Neuronal stem cell (in vitro differentiated cells): ENCODE measurements around the gene GAS6.

Experiments used
- DNase-seq: peaks from one replicate; pipeline ENCODE4 v3.0.0-alpha.2; 2013; ENCODE audit warnings: low spot score
- H2AFZ ChIP-seq: one replicate; pipeline ENCODE4 v1.6.1; 2013; ENCODE audit warnings: mild to moderate bottlenecking, low read length, inconsistent platforms
- H2AK5ac ChIP-seq: 2 replicates; pipeline ENCODE4 v1.6.1; 2013; ENCODE audit warnings: low read depth, mild to moderate bottlenecking, inconsistent platforms, low read length, moderate library complexity, mixed read lengths
- H2BK120ac ChIP-seq: 2 replicates; pipeline ENCODE4 v1.6.1; 2013; ENCODE audit warnings: low read depth, mild to moderate bottlenecking, inconsistent platforms, low read length, moderate library complexity, mixed read lengths
- H2BK12ac ChIP-seq: one replicate; pipeline ENCODE4 v1.6.1; 2013; ENCODE audit warnings: low read length, inconsistent platforms
- H2BK15ac ChIP-seq: 2 replicates; pipeline ENCODE4 v1.6.1; 2013; ENCODE audit warnings: mild to moderate bottlenecking, low read length, inconsistent platforms, mixed read lengths
- H2BK5ac ChIP-seq: one replicate; pipeline ENCODE4 v1.6.1; 2013; ENCODE audit warnings: inconsistent platforms, mild to moderate bottlenecking, low read length, moderate library complexity
- H3K14ac ChIP-seq: one replicate; pipeline ENCODE4 v1.6.1; 2013; ENCODE audit warnings: low read length, inconsistent platforms
- H3K18ac ChIP-seq: 2 replicates; pipeline ENCODE4 v1.6.1; 2013; ENCODE audit warnings: low read length, inconsistent platforms
- H3K23ac ChIP-seq: 2 replicates; pipeline ENCODE4 v1.6.1; 2013; ENCODE audit warnings: low read depth, mild to moderate bottlenecking, mixed read lengths, low read length, inconsistent platforms; ENCODE audit not compliant: poor library complexity
- H3K27ac ChIP-seq: replicated peaks from 3 replicates; pipeline ENCODE4 v1.5.1; 2013; ENCODE audit warnings: low read length, inconsistent platforms
- H3K27me3 ChIP-seq, 3 experiments: 2 replicates each; pipeline ENCODE4 v1.6.1; 2013; ENCODE audit warnings: low read length in 3 of 3, mild to moderate bottlenecking in 2 of 3, inconsistent platforms in 1 of 3, low read depth in 1 of 3, mixed read lengths in 1 of 3, moderate library complexity in 1 of 3; ENCODE audit not compliant: control insufficient read depth in 3 of 3, insufficient read depth in 3 of 3
- H3K36me3 ChIP-seq, 2 donors: replicated peaks in 1 of 2; 2 replicates each; pipeline ENCODE4 v1.6.1; 2013; ENCODE audit warnings: low read length in 2 of 2; ENCODE audit not compliant: control insufficient read depth in 2 of 2, insufficient read depth in 2 of 2
- H3K4ac ChIP-seq: 2 replicates; pipeline ENCODE4 v1.6.1; 2013; ENCODE audit warnings: inconsistent platforms, mild to moderate bottlenecking, low read length, moderate library complexity
- H3K4me1 ChIP-seq, 2 donors: 1 replicate in 1 of 2; 2 replicates in 1 of 2; pipeline ENCODE4 v1.6.1; 2013; ENCODE audit warnings: low read length in 2 of 2, low read depth in 1 of 2; ENCODE audit not compliant: control insufficient read depth in 2 of 2, insufficient read depth in 1 of 2
- H3K4me2 ChIP-seq: one replicate; pipeline ENCODE4 v1.6.1; 2013; ENCODE audit warnings: mild to moderate bottlenecking, low read length, inconsistent platforms; ENCODE audit not compliant: insufficient read depth, poor library complexity, severe bottlenecking
- H3K4me3 ChIP-seq, 2 donors: 2 replicates each; pipeline ENCODE4 v1.5.1; 2013; ENCODE audit warnings: low read length in 2 of 2, mild to moderate bottlenecking in 2 of 2, inconsistent platforms in 1 of 2, moderate library complexity in 1 of 2
- H3K79me1 ChIP-seq: one replicate; pipeline ENCODE4 v1.6.1; 2013; ENCODE audit warnings: low read depth, mild to moderate bottlenecking, inconsistent platforms, low read length, moderate library complexity
- H3K9ac ChIP-seq: one replicate; pipeline ENCODE4 v1.6.1; 2013; ENCODE audit warnings: mild to moderate bottlenecking, low read depth, low read length, inconsistent platforms; ENCODE audit not compliant: poor library complexity
- H3K9me3 ChIP-seq, 2 donors: replicated peaks in 1 of 2; 2 replicates each; pipeline versions ENCODE3 to v1.6.1; 2013; ENCODE audit warnings: low read length in 2 of 2, mild to moderate bottlenecking in 2 of 2, inconsistent platforms in 1 of 2, low read depth in 1 of 2, mixed read lengths in 1 of 2, moderate library complexity in 1 of 2; ENCODE audit not compliant: control insufficient read depth in 2 of 2, insufficient read depth in 1 of 2
- H4K8ac ChIP-seq: one replicate; pipeline ENCODE4 v1.6.1; 2013; ENCODE audit warnings: low read depth, mild to moderate bottlenecking, inconsistent platforms, low read length, moderate library complexity
- H4K91ac ChIP-seq: one replicate; pipeline ENCODE4 v1.6.1; 2013; ENCODE audit warnings: low read length, low read depth, mild to moderate bottlenecking, inconsistent platforms; ENCODE audit not compliant: poor library complexity
- WGBS, 2 donors: extraction: QIAGEN DNeasy Blood & Tissue Kit; methylation state at CpG; one replicate each; pipeline ENCODE4 v1.1.7; 2013; ENCODE audit warnings: missing lambda C conversion rate in 2 of 2, mixed read lengths in 1 of 2; ENCODE audit not compliant: insufficient read length in 2 of 2, insufficient replicate concordance in 1 of 2; ENCODE audit errors: extremely low coverage in 2 of 2; 5-methylcytosine and 5-hydroxymethylcytosine counted together

The GAS6 gene

DNA sequence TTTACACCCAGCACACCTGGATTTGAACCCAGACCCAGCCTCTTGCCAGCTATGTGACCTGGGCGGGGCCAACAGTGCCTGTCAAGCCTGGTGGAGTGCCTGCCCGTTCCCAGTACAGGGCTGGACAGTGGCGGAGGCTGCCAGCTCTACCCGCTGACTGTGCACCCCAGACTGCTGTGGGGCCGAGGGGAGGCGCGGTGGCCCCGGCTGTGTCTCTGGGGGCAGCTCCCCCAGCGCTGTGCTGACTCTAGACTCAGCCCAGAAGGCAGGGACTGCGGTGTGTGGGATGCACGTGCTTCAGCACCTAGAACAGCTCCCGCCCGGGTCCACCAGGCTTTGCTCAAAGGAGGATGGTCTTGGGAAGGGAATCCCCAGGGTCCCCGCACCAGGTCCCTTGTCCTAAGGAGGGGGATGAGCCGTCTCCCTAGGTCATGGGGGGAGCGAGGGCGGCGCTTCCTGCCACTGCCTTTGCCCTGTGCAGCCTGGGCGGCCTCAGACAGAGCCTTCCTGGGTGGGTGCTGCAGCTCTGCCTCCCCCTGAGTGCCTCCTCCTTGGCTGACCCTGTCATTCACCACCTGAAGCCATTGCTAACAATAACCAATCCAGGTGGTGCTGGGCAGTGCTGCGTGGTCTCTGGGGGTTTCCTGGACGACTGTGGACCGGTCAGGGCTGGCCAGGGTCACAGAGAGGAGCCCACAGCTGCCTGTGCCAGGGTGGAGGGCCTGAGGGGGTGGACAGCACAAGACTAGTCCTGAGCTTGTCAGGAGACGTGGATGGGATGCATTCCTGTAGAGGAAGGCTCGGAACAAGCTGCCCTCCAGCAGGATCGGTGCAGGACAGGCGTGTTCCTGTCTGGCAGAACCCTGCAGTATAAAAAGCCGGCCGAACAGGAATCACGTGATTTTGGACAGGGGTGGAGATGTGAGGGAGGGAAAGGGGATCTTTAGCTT is 86.3 kb downstream of the GAS6 start:
- no peak overlapping the region for H3K23ac ChIP-seq
- WGBS, 2 donors, result no CpG with 5 or more reads among the region's 29 CpGs
- peak; percentile 60 for DNase-seq
- H3K9me3 ChIP-seq, result peaks cover 0 to 8% of the 10 kb centered on the region in 2 donors
- H4K8ac ChIP-seq, result no peak overlapping the region
- no peak overlapping the region for H4K91ac ChIP-seq
- H2AK5ac ChIP-seq, result no peak overlapping the region
- H3K9ac ChIP-seq, result no peak overlapping the region
- no peak overlapping the region for H3K4me3 ChIP-seq
- H3K14ac ChIP-seq, result no peak overlapping the region
- H3K4me2 ChIP-seq, result no peak overlapping the region
- H3K36me3 ChIP-seq, result no peaks in the 10 kb centered on the region
- no peak overlapping the region for H2BK15ac ChIP-seq
- H3K4ac ChIP-seq, result no peak overlapping the region
- peak overlapping the region; percentile 7 for H3K18ac ChIP-seq
- no peak overlapping the region for H2BK120ac ChIP-seq
- no peak overlapping the region for H2BK12ac ChIP-seq
- no peak overlapping the region for H2BK5ac ChIP-seq
- no peak overlapping the region for H3K27ac ChIP-seq
- H3K27me3 ChIP-seq, result peaks cover 0 to 16% (median 5%) of the 10 kb centered on the region in 3 experiments
- H2AFZ ChIP-seq, result no peak overlapping the region
- peaks cover 5% of the 10 kb centered on the region for H3K79me1 ChIP-seq
- H3K4me1 ChIP-seq, result peaks cover 0 to 2% of the 10 kb centered on the region in 2 donors

GRCh38 chr13:113776231-113777125 is 87.4 kb downstream of the GAS6 start:
- no peak overlapping the region for H2BK15ac ChIP-seq
- H3K36me3 ChIP-seq, result no peaks in the 10 kb centered on the region
- H2AFZ ChIP-seq, result no peak overlapping the region
- no peak overlapping the region for H2BK12ac ChIP-seq
- peak overlapping the region; percentile 49 for H3K23ac ChIP-seq
- no peak overlapping the region for H3K4ac ChIP-seq
- H3K4me3 ChIP-seq, result no peak overlapping the region
- H3K4me2 ChIP-seq, result no peak overlapping the region
- no peak overlapping the region for H3K27ac ChIP-seq
- H2BK120ac ChIP-seq, result no peak overlapping the region
- peaks cover 4 to 8% of the 10 kb centered on the region in 2 donors for H3K9me3 ChIP-seq
- H4K91ac ChIP-seq, result no peak overlapping the region
- H3K9ac ChIP-seq, result no peak overlapping the region
- no peak overlapping the region for H2AK5ac ChIP-seq
- WGBS, 2 donors, result no CpG with 5 or more reads among the region's 35 CpGs
- no peak overlapping the region for H4K8ac ChIP-seq
- peaks cover 0 to 2% of the 10 kb centered on the region in 2 donors for H3K4me1 ChIP-seq
- peaks cover 0 to 13% (median 5%) of the 10 kb centered on the region in 3 experiments for H3K27me3 ChIP-seq
- no peak for DNase-seq
- H3K14ac ChIP-seq, result peak overlapping the region; percentile 87
- peaks cover 5% of the 10 kb centered on the region for H3K79me1 ChIP-seq
- H3K18ac ChIP-seq, result peak overlapping the region; percentile 9
- H2BK5ac ChIP-seq, result no peak overlapping the region

DNA sequence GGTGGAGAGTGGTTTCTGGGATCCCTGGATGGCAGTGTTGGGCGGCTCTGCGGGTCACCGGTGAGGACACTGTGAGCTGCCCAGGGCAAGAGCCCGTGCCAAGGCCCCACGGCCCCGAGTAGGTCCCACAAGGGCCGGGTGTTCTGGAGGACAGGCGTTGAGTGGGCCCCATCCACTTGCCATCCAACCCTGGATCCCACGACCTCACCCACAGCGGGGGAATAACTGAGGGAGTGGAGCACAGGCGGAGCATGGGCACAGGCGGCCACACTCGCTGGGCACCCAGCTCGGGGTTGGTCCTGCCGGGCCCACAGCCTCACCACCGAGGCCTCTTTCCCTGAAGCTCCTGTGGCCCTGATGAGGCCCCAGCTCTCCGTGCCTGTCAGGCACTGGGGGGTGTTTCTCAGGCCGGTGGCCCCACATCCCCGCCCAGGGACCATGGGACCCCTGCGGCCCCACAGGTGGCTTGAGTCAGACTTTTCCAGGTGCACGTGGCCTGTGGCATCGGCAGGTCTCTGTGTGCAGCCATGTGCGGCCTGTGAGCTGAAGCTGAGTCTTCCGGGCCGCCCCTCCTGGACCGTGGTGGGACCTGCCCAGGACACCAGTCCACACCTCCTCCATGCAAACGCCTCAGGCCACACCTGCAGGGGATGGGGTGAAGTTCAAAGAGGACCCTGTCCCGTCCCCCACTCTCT is 88.3 kb downstream of the GAS6 start:
- peak overlapping the region; percentile 75 for H3K14ac ChIP-seq
- DNase-seq, result no peak

More for the DNA sequence above, 88.3 kb downstream of the GAS6 start:
- no peak overlapping the region for H3K4me3 ChIP-seq
- no peak overlapping the region for H3K4ac ChIP-seq
- H2BK120ac ChIP-seq, result no peak overlapping the region
- no peak overlapping the region for H3K4me2 ChIP-seq
- H3K36me3 ChIP-seq, result no peaks in the 10 kb centered on the region
- peaks cover 0 to 13% (median 5%) of the 10 kb centered on the region in 3 experiments for H3K27me3 ChIP-seq
- no peak overlapping the region for H3K27ac ChIP-seq
- H3K9ac ChIP-seq, result no peak overlapping the region
- no peak overlapping the region for H2AFZ ChIP-seq
- H3K23ac ChIP-seq, result peak overlapping the region; percentile 90
- no CpG with 5 or more reads among the region's 28 CpGs for WGBS, 2 donors
- no peak overlapping the region for H2BK15ac ChIP-seq
- peaks cover 4 to 8% of the 10 kb centered on the region in 2 donors for H3K9me3 ChIP-seq
- H2BK12ac ChIP-seq, result no peak overlapping the region
- no peak overlapping the region for H2AK5ac ChIP-seq
- no peak overlapping the region for H2BK5ac ChIP-seq
- no peak overlapping the region for H3K18ac ChIP-seq
- H3K4me1 ChIP-seq, result peaks cover 0 to 2% of the 10 kb centered on the region in 2 donors
- H3K79me1 ChIP-seq, result peaks cover 5% of the 10 kb centered on the region
- no peak overlapping the region for H4K8ac ChIP-seq
- no peak overlapping the region for H4K91ac ChIP-seq
